Transverse colon (tissue), 4 donors: Measurements from ENCODE around the gene MESP1.

Experiments used
- CTCF ChIP-seq, 5 experiments: fragments of 200-600 bp in 3 of 5; fragments of 450-650 bp in 2 of 5; sonication (generic) in 3 of 5; IDR thresholded peaks; 1 replicate in 2 of 5; 2 replicates in 3 of 5; pipeline ENCODE4 v1.5.1; 2016 to 2017; ENCODE audit warnings: antibody characterized with exemption in 5 of 5, inconsistent platforms in 3 of 5, mild to moderate bottlenecking in 2 of 5, moderate library complexity in 1 of 5
- EP300 ChIP-seq: sonication (generic); formaldehyde crosslinking; IDR thresholded peaks from one replicate; pipeline ENCODE4 v1.6.1; 2017; ENCODE audit warnings: antibody characterized with exemption, low read depth
- POLR2AphosphoS5 ChIP-seq, 3 donors: sonication (generic); formaldehyde crosslinking; IDR thresholded peaks; one replicate each; pipeline ENCODE4 v1.6.1; 2016; ENCODE audit warnings: antibody characterized with exemption in 3 of 3

GRCh38 chr15:89784686-89784960, 33.6 kb upstream of the MESP1 start:
- TF ChIP-seq CTCF (IDR thresholded peaks at IDR 0.05), result no peak
- TF ChIP-seq POLR2AphosphoS5 (IDR thresholded peaks at IDR 0.05), result no peak
- TF ChIP-seq EP300, result no peak
